RCC 7860 (cell line): ENCODE data around the gene SHROOM1.

Experiments
- DNase-seq: peaks from one replicate; pipeline ENCODE4 v3.0.0-alpha.2; 2015; ENCODE audit warnings: low spot score
- FAIRE-seq: peaks from 2 replicates; lab custom pipeline; 2012; peaks lifted over from hg19 to GRCh38; lab: Jason Lieb, UNC

SHROOM1 gene

GRCh38 chr5:132781029-132781428, 49.4 kb downstream of the SHROOM1 start:
- DNase-seq (no peak), FAIRE-seq (no peak)

- FAIRE-seq (no peak), DNase-seq (no peak)
These were observed 49.9 kb downstream of the SHROOM1 start for GRCh38 chr5:132780577-132780976.

GRCh38 chr5:132779961-132780360, 50.5 kb downstream of the SHROOM1 start:
- no peak for FAIRE-seq
- no peak for DNase-seq

GRCh38 chr5:132778856-132779255, 51.6 kb downstream of the SHROOM1 start:
- FAIRE-seq: no peak
- DNase-seq: no peak

- DNase-seq (no peak), FAIRE-seq (no peak)
These were observed 52.3 kb downstream of the SHROOM1 start for GRCh38 chr5:132778129-132778528.

GRCh38 chr5:132777209-132778069, 53.0 kb downstream of the SHROOM1 start, which contains the start of gene SEPTIN8:
Gene SEPTIN8 (minus strand): TSS chr5:132777239. CDS start chr5:132777137, 102 bp downstream.
- FAIRE-seq (no peak), DNase-seq (no peak)

GRCh38 chr5:132776938-132777208, 53.6 kb downstream of the SHROOM1 start:
- FAIRE-seq: no peak
- DNase-seq: no peak

GRCh38 chr5:132776131-132776937, 54.1 kb downstream of the SHROOM1 start:
- no peak for FAIRE-seq

GRCh38 chr5:132775476-132775961, 54.9 kb downstream of the SHROOM1 start:
- peak; percentile 45 for FAIRE-seq

More at GRCh38 chr5:132776131-132776937, 54.1 kb downstream of the SHROOM1 start:
- DNase-seq: peak; percentile 52

GRCh38 chr5:132774896-132775295, 55.6 kb downstream of the SHROOM1 start:
- FAIRE-seq (no peak), DNase-seq (no peak)

More at GRCh38 chr5:132775476-132775961, 54.9 kb downstream of the SHROOM1 start:
- DNase-seq: peak; percentile 50

GRCh38 chr5:132774406-132774805, 56.0 kb downstream of the SHROOM1 start:
- FAIRE-seq: no peak

GRCh38 chr5:132773601-132774355, 56.7 kb downstream of the SHROOM1 start:
- DNase-seq: no peak
- no peak for FAIRE-seq

More at GRCh38 chr5:132774406-132774805, 56.0 kb downstream of the SHROOM1 start:
- DNase-seq: no peak

- DNase-seq (no peak), FAIRE-seq (no peak)
These were observed 57.3 kb downstream of the SHROOM1 start for GRCh38 chr5:132773114-132773513.

- FAIRE-seq (no peak), DNase-seq (no peak)
These were observed 58.0 kb downstream of the SHROOM1 start for GRCh38 chr5:132772291-132773070.
